ENCODE results near the gene BST2. TPM values are rescaled to one million over a fixed set of nuclear protein-coding genes. Genes with fewer than 3 reads are reported as not detected.

BST2 gene
- polyA plus RNA-seq, 1 donor (not counting 4 experiments of a cell fraction or from before 2014, with no cell fraction given) = 4.4 TPM

GRCh38 chr19:17423429-17424208 lies 18.2 kb upstream of the BST2 start:
- no peaks in the 10 kb centered on the region for H3K9me3 ChIP-seq (ENCODE audit: control insufficient read depth, low read depth, low read length)
- H4K20me1 ChIP-seq (ENCODE audit: control insufficient read depth, extremely low read depth, insufficient read depth, low read length) = no peaks in the 10 kb centered on the region
- H3K4me1 ChIP-seq (ENCODE audit: control insufficient read depth, extremely low read depth, insufficient read depth, low read length) = peaks cover 9% of the 10 kb centered on the region
- no peaks in the 10 kb centered on the region for H3K79me2 ChIP-seq (ENCODE audit: control insufficient read depth, insufficient read depth, low read length)
- dilution Hi-C loops (cut with MboI; ENCODE audit: extremely low pct_ligation_motif_present, low sequenced_read_pairs) = no loop called here
- DNase-seq (ENCODE audit: low read depth, low spot score) = no peak
- H3K9me1 ChIP-seq (ENCODE audit: control insufficient read depth, extremely low read depth, insufficient read depth, low read length) = no peaks in the 10 kb centered on the region
- H3K9ac ChIP-seq (ENCODE audit: control insufficient read depth, extremely low read depth, insufficient read depth, low read length) = no peak overlapping the region
- no peak overlapping the region for H3K27ac ChIP-seq (ENCODE audit: control insufficient read depth, insufficient read depth, low read length)
- H3K36me3 ChIP-seq (ENCODE audit: control insufficient read depth in 2 of 2, extremely low read depth in 1 of 2, insufficient read depth in 2 of 2, low read length in 2 of 2) = peaks cover 0 to 4% of the 10 kb centered on the region in 2 experiments
- H3K4me3 ChIP-seq (ENCODE audit: control insufficient read depth in 2 of 3, extremely low read depth in 1 of 3, insufficient read depth in 2 of 3, low read depth in 1 of 3, low read length in 3 of 3) = no peak overlapping the region
- H3K4me2 ChIP-seq (ENCODE audit: control insufficient read depth, extremely low read depth, insufficient read depth, low read depth, low read length) = no peak overlapping the region
- FAIRE-seq = no peak
- H3K27me3 ChIP-seq (ENCODE audit: control insufficient read depth, extremely low read depth, insufficient read depth, low read length) = no peaks in the 10 kb centered on the region
- H2AFZ ChIP-seq (ENCODE audit: control insufficient read depth, low read length) = no peak overlapping the region
- TF ChIP-seq, protein P1, sequence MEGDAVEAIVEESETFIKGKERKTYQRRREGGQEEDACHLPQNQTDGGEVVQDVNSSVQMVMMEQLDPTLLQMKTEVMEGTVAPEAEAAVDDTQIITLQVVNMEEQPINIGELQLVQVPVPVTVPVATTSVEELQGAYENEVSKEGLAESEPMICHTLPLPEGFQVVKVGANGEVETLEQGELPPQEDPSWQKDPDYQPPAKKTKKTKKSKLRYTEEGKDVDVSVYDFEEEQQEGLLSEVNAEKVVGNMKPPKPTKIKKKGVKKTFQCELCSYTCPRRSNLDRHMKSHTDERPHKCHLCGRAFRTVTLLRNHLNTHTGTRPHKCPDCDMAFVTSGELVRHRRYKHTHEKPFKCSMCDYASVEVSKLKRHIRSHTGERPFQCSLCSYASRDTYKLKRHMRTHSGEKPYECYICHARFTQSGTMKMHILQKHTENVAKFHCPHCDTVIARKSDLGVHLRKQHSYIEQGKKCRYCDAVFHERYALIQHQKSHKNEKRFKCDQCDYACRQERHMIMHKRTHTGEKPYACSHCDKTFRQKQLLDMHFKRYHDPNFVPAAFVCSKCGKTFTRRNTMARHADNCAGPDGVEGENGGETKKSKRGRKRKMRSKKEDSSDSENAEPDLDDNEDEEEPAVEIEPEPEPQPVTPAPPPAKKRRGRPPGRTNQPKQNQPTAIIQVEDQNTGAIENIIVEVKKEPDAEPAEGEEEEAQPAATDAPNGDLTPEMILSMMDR (optimal IDR thresholded peaks at IDR 0.05 in 1 of 3, IDR thresholded peaks at IDR 0.05 in 1 of 3, conservative IDR thresholded peaks at IDR 0.05 in 1 of 3; ENCODE audit: extremely low read depth in 1 of 3, insufficient read depth in 2 of 3, low read length in 3 of 3) = no peak
- no peak for TF ChIP-seq EZH2 (IDR thresholded peaks at IDR 0.05; ENCODE audit: low read length)

- H3K36me3 ChIP-seq (ENCODE audit: control insufficient read depth in 2 of 2, extremely low read depth in 1 of 2, insufficient read depth in 2 of 2, low read length in 2 of 2) = peaks cover 0 to 4% of the 10 kb centered on the region in 2 experiments
- peaks cover 9% of the 10 kb centered on the region for H3K4me1 ChIP-seq (ENCODE audit: control insufficient read depth, extremely low read depth, insufficient read depth, low read length)
- no peak for TF ChIP-seq EZH2 (IDR thresholded peaks at IDR 0.05; ENCODE audit: low read length)
- TF ChIP-seq, protein P1 (optimal IDR thresholded peaks at IDR 0.05 in 1 of 3, IDR thresholded peaks at IDR 0.05 in 1 of 3, conservative IDR thresholded peaks at IDR 0.05 in 1 of 3; ENCODE audit: extremely low read depth in 1 of 3, insufficient read depth in 2 of 3, low read length in 3 of 3) = no peak
- H3K79me2 ChIP-seq (ENCODE audit: control insufficient read depth, insufficient read depth, low read length) = no peaks in the 10 kb centered on the region
- no peaks in the 10 kb centered on the region for H3K9me3 ChIP-seq (ENCODE audit: control insufficient read depth, low read depth, low read length)
- H3K27me3 ChIP-seq (ENCODE audit: control insufficient read depth, extremely low read depth, insufficient read depth, low read length) = no peaks in the 10 kb centered on the region
- no peak overlapping the region for H3K9ac ChIP-seq (ENCODE audit: control insufficient read depth, extremely low read depth, insufficient read depth, low read length)
- dilution Hi-C loops (cut with MboI; ENCODE audit: extremely low pct_ligation_motif_present, low sequenced_read_pairs) = no loop called here
- H3K9me1 ChIP-seq (ENCODE audit: control insufficient read depth, extremely low read depth, insufficient read depth, low read length) = no peaks in the 10 kb centered on the region
- FAIRE-seq = no peak
- no peak overlapping the region for H2AFZ ChIP-seq (ENCODE audit: control insufficient read depth, low read length)
- H3K27ac ChIP-seq (ENCODE audit: control insufficient read depth, insufficient read depth, low read length) = no peak overlapping the region
- DNase-seq (ENCODE audit: low read depth, low spot score) = no peak
- no peak overlapping the region for H3K4me2 ChIP-seq (ENCODE audit: control insufficient read depth, extremely low read depth, insufficient read depth, low read depth, low read length)
- H4K20me1 ChIP-seq (ENCODE audit: control insufficient read depth, extremely low read depth, insufficient read depth, low read length) = no peaks in the 10 kb centered on the region
- no peak overlapping the region for H3K4me3 ChIP-seq (ENCODE audit: control insufficient read depth in 2 of 3, extremely low read depth in 1 of 3, insufficient read depth in 2 of 3, low read depth in 1 of 3, low read length in 3 of 3)
These were observed 16.5 kb upstream of the BST2 start for GRCh38 chr19:17421942-17422341.
